Measurements from ENCODE around the gene QRICH2. TPM values are rescaled to one million over a fixed set of nuclear protein-coding genes. Genes with fewer than 3 reads are reported as not detected.

Gene QRICH2
- total and polyA plus RNA-seq, 9 of the 15 experiments (the other 6 are each of a cell fraction or from before 2014, with no cell fraction given): 0.03 to 1.6 (median 0.81) TPM

DNA sequence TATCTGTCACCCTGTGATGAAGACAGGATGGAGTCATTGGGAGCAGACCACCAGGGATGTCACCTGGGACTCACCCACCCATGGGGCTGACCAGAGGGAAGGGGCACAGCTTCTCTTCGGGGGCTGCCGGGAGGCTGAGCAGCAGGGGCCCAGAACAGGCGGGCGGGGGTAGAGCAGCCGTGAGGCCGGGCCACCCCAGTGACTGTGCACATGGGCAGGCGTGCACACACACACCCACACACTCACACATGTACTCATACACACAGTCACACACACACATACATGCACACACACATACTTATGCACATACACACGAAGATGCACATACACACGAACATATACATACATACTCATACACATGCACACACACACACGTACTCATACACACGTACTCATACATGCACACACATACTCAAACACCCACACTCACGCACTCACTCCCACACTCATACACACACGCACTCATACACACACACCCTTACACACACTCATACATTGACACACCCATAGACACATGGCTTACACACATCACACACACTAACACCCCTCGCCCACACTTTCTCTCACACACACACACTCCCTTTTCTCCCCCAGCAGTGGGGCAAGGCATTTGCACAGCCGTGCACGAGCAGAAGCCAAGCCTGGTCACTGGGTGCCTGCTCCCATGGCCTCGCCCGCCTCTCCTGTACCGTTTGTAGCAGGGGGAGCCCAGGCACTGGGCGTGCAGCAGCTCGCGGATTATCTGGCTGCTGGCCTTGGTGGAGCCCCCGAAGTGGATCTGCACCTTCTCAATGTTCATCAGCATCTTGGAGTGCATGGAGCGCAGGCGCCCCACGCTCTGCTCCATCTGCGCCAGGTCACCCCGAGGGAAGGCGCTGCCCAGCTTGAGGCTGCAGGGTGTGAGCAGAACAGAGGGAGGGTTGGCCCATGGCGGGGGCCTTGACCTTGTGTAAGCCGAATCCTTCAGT is 30.5 kb downstream of the QRICH2 start:
- ATAC-seq (no peak), FAIRE-seq (peak; percentile 35), DNase-seq (ENCODE audit: extremely low read depth in 1 of 4, low spot score in 3 of 4) (no peak)
- Histone ChIP-seq H3K4me2 (ENCODE audit: insufficient read depth, low read length) (no peak overlapping the region), H3K79me2 (ENCODE audit: control insufficient read depth, insufficient read depth, low read length) (no peaks in the 10 kb centered on the region), H2AFZ (ENCODE audit: low read depth, low read length) (no peak overlapping the region), H3K9ac (ENCODE audit: insufficient read depth in 1 of 2, low read depth in 2 of 2, low read length in 2 of 2) (peak overlapping the region in 1 of 2 experiments; percentile 83; a peak in 2 of 4 replicates), H4K20me1 (replicated peaks; ENCODE audit: control insufficient read depth, insufficient read depth, low read length) (no peaks in the 10 kb centered on the region), H3K27ac (ENCODE audit: extremely low read depth, low read depth, low read length) (peak overlapping the region; percentile 56; the same call in 2 of the 3 replicates), H3K4me3 (no peak overlapping the region), H3K4me1 (replicated peaks in 1 of 2; ENCODE audit: control insufficient read depth in 2 of 2, insufficient read depth in 2 of 2, low read length in 2 of 2) (peaks cover 12 to 89% of the 10 kb centered on the region in 2 experiments; a peak in 4 of 5 replicates), H3K9me1 (ENCODE audit: control insufficient read depth, insufficient read depth, low read length) (no peaks in the 10 kb centered on the region), H3K27me3 (ENCODE audit: control insufficient read depth in 2 of 2, insufficient read depth in 2 of 2, low read length in 2 of 2) (no peaks in the 10 kb centered on the region), H3K9me3 (replicated peaks; ENCODE audit: control insufficient read depth, insufficient read depth, low read depth, low read length) (no peaks in the 10 kb centered on the region), H3K36me3 (ENCODE audit: control insufficient read depth, insufficient read depth, low read length) (no peaks in the 10 kb centered on the region)
- CTCF ChIA-PET (ENCODE audit: low intra/inter-chr PET ratio): interaction anchor here (4.5 kb wide), 1 partner anchor 155 kb away, joined by 89 read pairs; no protein-coding TSS in a partner anchor
- in situ Hi-C loops (cut with MboI) (no loop called here), intact Hi-C loops (cut with micrococcal nuclease) (loop anchor here (5.0 kb wide), 1 partner anchor 260 kb away; no protein-coding TSS in a partner anchor)
- WGBS (ENCODE audit: insufficient coverage, low coverage, missing lambda C conversion rate): 89% methylated on average over 23 of the region's 31 CpGs
- BruUV-seq (replicated peaks): no TSS peak
- POLR2A ChIA-PET: interaction anchor here (0.5 to 7.3 kb wide), 6 partner anchors 6 to 159 kb away, joined by 3 to 91 read pairs (median 4); no protein-coding TSS in a partner anchor
- TF ChIP-seq, protein P1, sequence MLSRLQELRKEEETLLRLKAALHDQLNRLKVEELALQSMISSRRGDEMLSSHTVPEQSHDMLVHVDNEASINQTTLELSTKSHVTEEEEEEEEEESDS (CRISPR knock-in tag; IDR thresholded peaks at IDR 0.05): no peak
- TF ChIP-seq HLTF (IDR thresholded peaks at IDR 0.05) (no peak), SRSF7 (optimal IDR thresholded peaks at IDR 0.05; ENCODE audit: low read depth, low read length) (no peak), MCM3 (IDR thresholded peaks at IDR 0.05) (no peak), BRF1 (IDR thresholded peaks at IDR 0.05; ENCODE audit: borderline replicate concordance, extremely low read depth, insufficient read length) (no peak), ZNF146 (CRISPR knock-in tag; IDR thresholded peaks at IDR 0.05; ENCODE audit: unreplicated experiment) (no peak), RAD21 (CRISPR knock-in tag; conservative IDR thresholded peaks at IDR 0.05 in 1 of 2, IDR thresholded peaks at IDR 0.05 in 1 of 2) (no peak), DNMT1 (IDR thresholded peaks at IDR 0.05) (no peak), ZNF324 (CRISPR knock-in tag; IDR thresholded peaks at IDR 0.05) (no peak), MYC (IDR thresholded peaks at IDR 0.05; ENCODE audit: low read depth, low read length) (no peak), MYC (CRISPR knock-in tag; IDR thresholded peaks at IDR 0.05; ENCODE audit: borderline replicate concordance, low read depth) (no peak), NBN (IDR thresholded peaks at IDR 0.05; ENCODE audit: low read depth) (no peak)
- TF ChIP-seq, protein P2, sequence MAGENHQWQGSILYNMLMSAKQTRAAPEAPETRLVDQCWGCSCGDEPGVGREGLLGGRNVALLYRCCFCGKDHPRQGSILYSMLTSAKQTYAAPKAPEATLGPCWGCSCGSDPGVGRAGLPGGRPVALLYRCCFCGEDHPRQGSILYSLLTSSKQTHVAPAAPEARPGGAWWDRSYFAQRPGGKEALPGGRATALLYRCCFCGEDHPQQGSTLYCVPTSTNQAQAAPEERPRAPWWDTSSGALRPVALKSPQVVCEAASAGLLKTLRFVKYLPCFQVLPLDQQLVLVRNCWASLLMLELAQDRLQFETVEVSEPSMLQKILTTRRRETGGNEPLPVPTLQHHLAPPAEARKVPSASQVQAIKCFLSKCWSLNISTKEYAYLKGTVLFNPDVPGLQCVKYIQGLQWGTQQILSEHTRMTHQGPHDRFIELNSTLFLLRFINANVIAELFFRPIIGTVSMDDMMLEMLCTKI (IDR thresholded peaks at IDR 0.05; ENCODE audit: partially characterized antibody): no peak
- TF ChIP-seq, protein P3, sequence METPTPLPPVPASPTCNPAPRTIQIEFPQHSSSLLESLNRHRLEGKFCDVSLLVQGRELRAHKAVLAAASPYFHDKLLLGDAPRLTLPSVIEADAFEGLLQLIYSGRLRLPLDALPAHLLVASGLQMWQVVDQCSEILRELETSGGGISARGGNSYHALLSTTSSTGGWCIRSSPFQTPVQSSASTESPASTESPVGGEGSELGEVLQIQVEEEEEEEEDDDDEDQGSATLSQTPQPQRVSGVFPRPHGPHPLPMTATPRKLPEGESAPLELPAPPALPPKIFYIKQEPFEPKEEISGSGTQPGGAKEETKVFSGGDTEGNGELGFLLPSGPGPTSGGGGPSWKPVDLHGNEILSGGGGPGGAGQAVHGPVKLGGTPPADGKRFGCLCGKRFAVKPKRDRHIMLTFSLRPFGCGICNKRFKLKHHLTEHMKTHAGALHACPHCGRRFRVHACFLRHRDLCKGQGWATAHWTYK (CRISPR knock-in tag; IDR thresholded peaks at IDR 0.05): no peak
- TF ChIP-seq, protein P4, sequence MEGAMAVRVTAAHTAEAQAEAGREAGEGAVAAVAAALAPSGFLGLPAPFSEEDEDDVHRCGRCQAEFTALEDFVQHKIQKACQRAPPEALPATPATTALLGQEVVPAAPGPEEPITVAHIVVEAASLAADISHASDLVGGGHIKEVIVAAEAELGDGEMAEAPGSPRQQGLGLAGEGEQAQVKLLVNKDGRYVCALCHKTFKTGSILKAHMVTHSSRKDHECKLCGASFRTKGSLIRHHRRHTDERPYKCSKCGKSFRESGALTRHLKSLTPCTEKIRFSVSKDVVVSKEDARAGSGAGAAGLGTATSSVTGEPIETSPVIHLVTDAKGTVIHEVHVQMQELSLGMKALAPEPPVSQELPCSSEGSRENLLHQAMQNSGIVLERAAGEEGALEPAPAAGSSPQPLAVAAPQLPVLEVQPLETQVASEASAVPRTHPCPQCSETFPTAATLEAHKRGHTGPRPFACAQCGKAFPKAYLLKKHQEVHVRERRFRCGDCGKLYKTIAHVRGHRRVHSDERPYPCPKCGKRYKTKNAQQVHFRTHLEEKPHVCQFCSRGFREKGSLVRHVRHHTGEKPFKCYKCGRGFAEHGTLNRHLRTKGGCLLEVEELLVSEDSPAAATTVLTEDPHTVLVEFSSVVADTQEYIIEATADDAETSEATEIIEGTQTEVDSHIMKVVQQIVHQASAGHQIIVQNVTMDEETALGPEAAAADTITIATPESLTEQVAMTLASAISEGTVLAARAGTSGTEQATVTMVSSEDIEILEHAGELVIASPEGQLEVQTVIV (CRISPR knock-in tag; IDR thresholded peaks at IDR 0.05; ENCODE audit: borderline replicate concordance): no peak

Measured in K562 (cell line).